NCI-H510A (cell line): ENCODE results near the gene EFCAB6.

Experiments used
- DNase-seq: peaks from one replicate; lab custom pipeline; 2025; lab: John Stamatoyannopoulos, UW

The EFCAB6 gene

GRCh38 chr22:43846966-43847365, 34.9 kb upstream of the EFCAB6 start:
- DNase-seq: no peak

GRCh38 chr22:43845981-43846380, 33.9 kb upstream of the EFCAB6 start:
- DNase-seq: no peak

GRCh38 chr22:43844560-43845545, 32.7 kb upstream of the EFCAB6 start:
- DNase-seq: no peak

- DNase-seq: no peak
Measured at GRCh38 chr22:43843783-43844530, 31.9 kb upstream of the EFCAB6 start.

GRCh38 chr22:43841742-43842141, 29.6 kb upstream of the EFCAB6 start:
- no peak for DNase-seq

- DNase-seq: no peak
Measured at GRCh38 chr22:43840851-43841250, 28.7 kb upstream of the EFCAB6 start.

GRCh38 chr22:43840431-43840830, 28.3 kb upstream of the EFCAB6 start:
- DNase-seq: no peak

- DNase-seq: no peak
Measured at GRCh38 chr22:43839781-43840180, 27.7 kb upstream of the EFCAB6 start.

GRCh38 chr22:43838571-43839307, 26.6 kb upstream of the EFCAB6 start:
- DNase-seq: no peak

- DNase-seq: no peak
Measured at GRCh38 chr22:43838161-43838560, 26.1 kb upstream of the EFCAB6 start.

- DNase-seq: no peak
Measured at GRCh38 chr22:43837666-43838065, 25.6 kb upstream of the EFCAB6 start.

- no peak for DNase-seq
Measured at GRCh38 chr22:43835736-43836135, 23.6 kb upstream of the EFCAB6 start.

GRCh38 chr22:43835166-43835565, 23.1 kb upstream of the EFCAB6 start:
- no peak for DNase-seq

- DNase-seq: no peak
Measured at GRCh38 chr22:43833286-43834240, 21.5 kb upstream of the EFCAB6 start.

- no peak for DNase-seq
Measured at GRCh38 chr22:43832393-43833265, 20.5 kb upstream of the EFCAB6 start.

GRCh38 chr22:43831561-43832392, 19.7 kb upstream of the EFCAB6 start:
- DNase-seq: no peak

GRCh38 chr22:43830931-43831560, 18.9 kb upstream of the EFCAB6 start:
- DNase-seq: no peak

- no peak for DNase-seq
Measured at GRCh38 chr22:43829904-43830851, 18.1 kb upstream of the EFCAB6 start.
